Neural progenitor cell (in vitro differentiated cells): ENCODE measurements around the gene MRPS6. TPM values are rescaled to one million over a fixed set of nuclear protein-coding genes. Genes with fewer than 3 reads are reported as not detected.

Experiments
- DNase-seq: peaks from one replicate; pipeline ENCODE4 v3.0.0-alpha.2; 2016; ENCODE audit warnings: low spot score
- H2AFZ ChIP-seq: fragments of 200-600 bp; sonication (generic); replicated peaks from 2 replicates; pipeline ENCODE4 v1.6.1; 2016; ENCODE audit warnings: antibody characterized with exemption
- H3F3A ChIP-seq: fragments of 200-600 bp; sonication (generic); 2 replicates; pipeline ENCODE4 v1.6.1; 2016; ENCODE audit warnings: antibody characterized with exemption, low read depth
- H3K27ac ChIP-seq: fragments of 200-600 bp; sonication (generic); 2 replicates; pipeline ENCODE4 v1.5.1; 2016; ENCODE audit warnings: mild to moderate bottlenecking
- H3K27me3 ChIP-seq: fragments of 200-600 bp; sonication (generic); 2 replicates; pipeline ENCODE4 v1.6.1; 2016; ENCODE audit warnings: mild to moderate bottlenecking, moderate library complexity
- H3K36me3 ChIP-seq: fragments of 200-600 bp; sonication (generic); 2 replicates; pipeline ENCODE4 v1.5.1; 2016
- H3K4me1 ChIP-seq: fragments of 200-600 bp; sonication (generic); 2 replicates; pipeline ENCODE4 v1.6.1; 2016; ENCODE audit warnings: mixed run types
- H3K4me2 ChIP-seq: fragments of 200-600 bp; sonication (generic); 2 replicates; pipeline ENCODE4 v1.6.1; 2016
- H3K4me3 ChIP-seq: fragments of 200-600 bp; sonication (generic); 2 replicates; pipeline ENCODE4 v1.5.1; 2016
- H3K79me2 ChIP-seq: fragments of 200-600 bp; sonication (generic); 2 replicates; pipeline ENCODE4 v1.6.1; 2016; ENCODE audit warnings: low read depth
- H3K9ac ChIP-seq: fragments of 200-600 bp; sonication (generic); 2 replicates; pipeline ENCODE4 v1.6.1; 2016
- H3K9me3 ChIP-seq: fragments of 200-600 bp; sonication (generic); 2 replicates; pipeline ENCODE4 v1.5.1; 2016; ENCODE audit warnings: low read depth
- H4K20me1 ChIP-seq: fragments of 200-600 bp; sonication (generic); 2 replicates; pipeline ENCODE4 v1.6.1; 2016; ENCODE audit warnings: low read depth
- H3K27ac Mint-ChIP-seq: 3 replicates; pipeline ENCODE4 v1.8.0; 2021; ENCODE audit warnings: mixed read lengths
- H3K27me3 Mint-ChIP-seq: 2 replicates; pipeline ENCODE4 v1.8.0; 2022; ENCODE audit warnings: low read depth, mild to moderate bottlenecking, inconsistent platforms, moderate library complexity, mixed read lengths; ENCODE audit not compliant: insufficient read depth
- H3K36me3 Mint-ChIP-seq: 3 replicates; pipeline ENCODE4 v1.8.0; 2021; ENCODE audit warnings: mixed read lengths
- H3K4me1 Mint-ChIP-seq: 3 replicates; pipeline ENCODE4 v1.8.0; 2021; ENCODE audit warnings: mixed read lengths
- H3K4me3 Mint-ChIP-seq: 3 replicates; pipeline ENCODE4 v1.8.0; 2021; ENCODE audit warnings: mild to moderate bottlenecking, moderate library complexity, mixed read lengths
- H3K9me3 Mint-ChIP-seq: 3 replicates; pipeline ENCODE4 v1.8.0; 2020; ENCODE audit warnings: mixed read lengths
- EZH2 ChIP-seq: fragments of 200-600 bp; sonication (generic); IDR thresholded peaks from 2 replicates; pipeline ENCODE4 v1.6.1; 2017; ENCODE audit warnings: antibody characterized with exemption, mild to moderate bottlenecking, moderate library complexity
- EZH2phosphoT487 ChIP-seq: fragments of 200-600 bp; sonication (generic); IDR thresholded peaks from 2 replicates; pipeline ENCODE4 v1.6.1; 2017; ENCODE audit warnings: antibody characterized with exemption
- total RNA-seq: library from RNA; depleted of rRNA; stranded (reverse); fragments of >200 nt; gene quantifications from 2 replicates; pipeline ENCODE4 v1.2.3, GENCODE V29; 2015; ENCODE audit warnings: low replicate concordance
- TF ChIP-seq, protein P1 (sequence below): fragments of 200-600 bp; sonication (generic); IDR thresholded peaks from 2 replicates; pipeline ENCODE4 v1.5.1; 2017; ENCODE audit warnings: antibody characterized with exemption, mild to moderate bottlenecking

MRPS6 gene
- total RNA-seq, 1 donor from 2014 or later: 108 TPM

DNA sequence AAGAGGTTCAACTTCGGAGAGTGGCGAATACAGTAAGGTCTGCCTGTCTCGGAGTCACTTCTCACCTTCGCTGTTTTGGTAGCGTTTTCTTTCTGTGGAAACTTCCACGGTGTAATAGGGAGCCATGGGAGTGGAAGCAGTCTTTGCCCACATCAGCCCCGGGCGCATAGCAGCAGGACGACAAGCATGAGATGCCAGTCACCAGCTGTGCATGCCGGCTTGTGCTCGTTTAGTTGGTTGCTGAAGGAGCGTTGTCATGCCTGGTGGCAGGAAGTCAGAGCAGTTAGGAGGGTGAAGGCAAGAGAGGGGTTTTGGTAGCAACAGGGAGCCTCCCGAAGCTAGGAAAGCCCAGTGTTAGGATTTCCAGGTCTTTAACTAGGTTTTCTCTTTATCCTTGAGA is 58.8 kb downstream of the MRPS6 start:
- TF ChIP-seq EZH2phosphoT487: no peak
- TF ChIP-seq EZH2: no peak
- TF ChIP-seq, protein P1, sequence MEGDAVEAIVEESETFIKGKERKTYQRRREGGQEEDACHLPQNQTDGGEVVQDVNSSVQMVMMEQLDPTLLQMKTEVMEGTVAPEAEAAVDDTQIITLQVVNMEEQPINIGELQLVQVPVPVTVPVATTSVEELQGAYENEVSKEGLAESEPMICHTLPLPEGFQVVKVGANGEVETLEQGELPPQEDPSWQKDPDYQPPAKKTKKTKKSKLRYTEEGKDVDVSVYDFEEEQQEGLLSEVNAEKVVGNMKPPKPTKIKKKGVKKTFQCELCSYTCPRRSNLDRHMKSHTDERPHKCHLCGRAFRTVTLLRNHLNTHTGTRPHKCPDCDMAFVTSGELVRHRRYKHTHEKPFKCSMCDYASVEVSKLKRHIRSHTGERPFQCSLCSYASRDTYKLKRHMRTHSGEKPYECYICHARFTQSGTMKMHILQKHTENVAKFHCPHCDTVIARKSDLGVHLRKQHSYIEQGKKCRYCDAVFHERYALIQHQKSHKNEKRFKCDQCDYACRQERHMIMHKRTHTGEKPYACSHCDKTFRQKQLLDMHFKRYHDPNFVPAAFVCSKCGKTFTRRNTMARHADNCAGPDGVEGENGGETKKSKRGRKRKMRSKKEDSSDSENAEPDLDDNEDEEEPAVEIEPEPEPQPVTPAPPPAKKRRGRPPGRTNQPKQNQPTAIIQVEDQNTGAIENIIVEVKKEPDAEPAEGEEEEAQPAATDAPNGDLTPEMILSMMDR: no peak
- H3K4me1 Mint-ChIP-seq: peaks cover 48% of the 10 kb centered on the region
- H3K79me2 ChIP-seq: peaks cover 100% of the 10 kb centered on the region

GRCh38 chr21:34132926-34133325 is 59.5 kb downstream of the MRPS6 start:
- H3K9me3 Mint-ChIP-seq: peaks cover 51% of the 10 kb centered on the region
- peaks cover 24% of the 10 kb centered on the region for H3F3A ChIP-seq
- no peak overlapping the region for H3K27ac Mint-ChIP-seq

More for the DNA sequence above, 58.8 kb downstream of the MRPS6 start:
- H2AFZ ChIP-seq: no peak overlapping the region
- peaks cover 8% of the 10 kb centered on the region for H3K9me3 ChIP-seq
- H3K9me3 Mint-ChIP-seq: peaks cover 45% of the 10 kb centered on the region
- H3K27ac ChIP-seq: no peak overlapping the region
- peaks cover 66% of the 10 kb centered on the region for H3K36me3 Mint-ChIP-seq
- peaks cover 2% of the 10 kb centered on the region for H3K27me3 Mint-ChIP-seq
- H3K4me3 Mint-ChIP-seq: no peak overlapping the region
- H4K20me1 ChIP-seq: peaks cover 21% of the 10 kb centered on the region
- H3K4me3 ChIP-seq: no peak overlapping the region
- DNase-seq: no peak
- peaks cover 7% of the 10 kb centered on the region for H3K36me3 ChIP-seq
- H3K27me3 ChIP-seq: no peaks in the 10 kb centered on the region
- H3K27ac Mint-ChIP-seq: peak overlapping the region; percentile 78
- H3F3A ChIP-seq: peaks cover 28% of the 10 kb centered on the region
- peaks cover 43% of the 10 kb centered on the region for H3K4me1 ChIP-seq
- no peak overlapping the region for H3K4me2 ChIP-seq
- H3K9ac ChIP-seq: no peak overlapping the region

DNA sequence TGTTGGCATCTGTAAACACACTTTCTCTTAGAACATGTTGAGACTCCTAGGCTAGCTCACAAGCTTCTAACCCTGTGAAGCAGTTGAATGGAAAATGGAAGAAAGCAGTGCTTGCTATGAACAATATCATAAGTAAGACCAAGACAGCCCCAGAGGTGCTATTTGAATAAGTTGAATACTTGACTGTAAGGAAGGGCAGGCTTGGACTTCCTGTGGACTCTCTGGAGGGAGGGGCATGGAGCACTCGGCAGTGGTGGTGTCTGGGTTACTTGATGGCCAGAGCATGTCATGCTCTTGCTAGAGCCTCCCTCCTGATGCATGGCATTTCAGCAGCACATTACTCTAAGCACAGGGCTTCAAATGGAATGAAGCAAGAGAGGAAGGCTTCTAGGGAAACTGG is 60.0 kb downstream of the MRPS6 start:
- peaks cover 19% of the 10 kb centered on the region for H3F3A ChIP-seq
- TF ChIP-seq, protein P1: no peak
- TF ChIP-seq EZH2phosphoT487 (no peak), EZH2 (no peak)
- DNase-seq: no peak
- peaks cover 55% of the 10 kb centered on the region for H3K9me3 Mint-ChIP-seq
- peaks cover 74% of the 10 kb centered on the region for H3K36me3 Mint-ChIP-seq
- H3K27ac ChIP-seq: no peak overlapping the region
- H3K4me3 ChIP-seq: no peak overlapping the region
- peaks cover 2% of the 10 kb centered on the region for H3K27me3 Mint-ChIP-seq
- peaks cover 16% of the 10 kb centered on the region for H3K9me3 ChIP-seq
- no peaks in the 10 kb centered on the region for H3K27me3 ChIP-seq
- no peak overlapping the region for H3K9ac ChIP-seq
- H3K27ac Mint-ChIP-seq: no peak overlapping the region
- no peak overlapping the region for H2AFZ ChIP-seq
- peaks cover 36% of the 10 kb centered on the region for H3K4me1 Mint-ChIP-seq
- peaks cover 13% of the 10 kb centered on the region for H3K36me3 ChIP-seq
- no peak overlapping the region for H3K4me3 Mint-ChIP-seq
- peaks cover 32% of the 10 kb centered on the region for H3K4me1 ChIP-seq
- H4K20me1 ChIP-seq: peaks cover 13% of the 10 kb centered on the region
- peaks cover 99% of the 10 kb centered on the region for H3K79me2 ChIP-seq
- no peak overlapping the region for H3K4me2 ChIP-seq

More at GRCh38 chr21:34132926-34133325, 59.5 kb downstream of the MRPS6 start:
- peaks cover 40% of the 10 kb centered on the region for H3K4me1 Mint-ChIP-seq
- Histone ChIP-seq H3K27me3 (no peaks in the 10 kb centered on the region), H3K4me2 (no peak overlapping the region), H3K27ac (no peak overlapping the region), H3K4me1 (peaks cover 35% of the 10 kb centered on the region), H3K9me3 (peaks cover 15% of the 10 kb centered on the region), H3K4me3 (no peak overlapping the region), H3K9ac (no peak overlapping the region), H3K36me3 (peaks cover 13% of the 10 kb centered on the region), H2AFZ (no peak overlapping the region), H4K20me1 (peaks cover 18% of the 10 kb centered on the region), H3K79me2 (peaks cover 100% of the 10 kb centered on the region)
- TF ChIP-seq EZH2phosphoT487 (no peak), EZH2 (no peak)
- TF ChIP-seq, protein P1: no peak
- peaks cover 2% of the 10 kb centered on the region for H3K27me3 Mint-ChIP-seq
- DNase-seq: no peak
- H3K36me3 Mint-ChIP-seq: peaks cover 71% of the 10 kb centered on the region
- H3K4me3 Mint-ChIP-seq: no peak overlapping the region
